HG03457 (cell line): ENCODE results near the gene DNASE1L3.
"Not testable (repeated sequence)": the region's sequence is repeated elsewhere in the genome, so short reads cannot be mapped to it uniquely, and the experiment has no call there.

Source experiments
- ATAC-seq: cut with Tn5 transposase; IDR thresholded peaks from one replicate; pipeline ENCODE4 v1.9.1; 2021; ENCODE audit warnings: moderate number of reproducible peaks; ENCODE audit not compliant: unreplicated experiment

DNASE1L3 gene, protein sequence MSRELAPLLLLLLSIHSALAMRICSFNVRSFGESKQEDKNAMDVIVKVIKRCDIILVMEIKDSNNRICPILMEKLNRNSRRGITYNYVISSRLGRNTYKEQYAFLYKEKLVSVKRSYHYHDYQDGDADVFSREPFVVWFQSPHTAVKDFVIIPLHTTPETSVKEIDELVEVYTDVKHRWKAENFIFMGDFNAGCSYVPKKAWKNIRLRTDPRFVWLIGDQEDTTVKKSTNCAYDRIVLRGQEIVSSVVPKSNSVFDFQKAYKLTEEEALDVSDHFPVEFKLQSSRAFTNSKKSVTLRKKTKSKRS

DNA sequence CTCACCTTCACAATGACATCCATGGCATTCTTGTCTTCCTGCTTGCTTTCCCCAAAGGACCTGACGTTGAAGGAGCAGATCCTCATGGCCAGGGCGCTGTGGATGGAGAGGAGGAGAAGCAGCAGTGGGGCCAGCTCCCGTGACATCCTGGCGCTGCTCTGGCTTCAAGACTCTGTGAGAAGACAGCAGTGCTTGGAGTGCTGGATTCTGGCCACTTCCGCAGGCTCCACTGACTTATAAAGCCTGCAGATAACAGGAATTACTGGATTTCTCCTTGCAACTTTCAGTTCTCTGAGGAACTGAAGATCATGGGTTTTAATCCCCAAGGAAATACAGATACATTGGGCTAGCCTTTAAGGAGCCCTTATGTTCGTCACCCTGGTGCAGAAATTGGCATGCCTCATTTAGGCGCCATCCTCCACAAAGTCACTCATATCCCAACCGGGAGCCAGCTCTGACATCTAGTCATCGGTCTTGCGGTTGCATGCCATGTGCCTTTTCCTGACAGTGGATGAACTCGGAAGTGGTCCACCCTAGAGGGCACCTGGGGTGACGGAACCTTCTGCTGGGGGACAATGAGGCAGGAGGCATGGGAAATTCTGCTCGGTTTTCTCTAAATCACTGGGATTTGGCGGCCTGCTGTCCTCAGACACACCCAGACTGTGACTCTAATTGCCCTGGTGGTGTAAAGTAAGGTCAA is at the start of gene DNASE1L3:
Gene DNASE1L3, minus strand, starts transcription at position 212 of the 700 bp plus-strand sequence. Its CDS starts 66 bp downstream, at position 146.
- ATAC-seq = no peak

DNA sequence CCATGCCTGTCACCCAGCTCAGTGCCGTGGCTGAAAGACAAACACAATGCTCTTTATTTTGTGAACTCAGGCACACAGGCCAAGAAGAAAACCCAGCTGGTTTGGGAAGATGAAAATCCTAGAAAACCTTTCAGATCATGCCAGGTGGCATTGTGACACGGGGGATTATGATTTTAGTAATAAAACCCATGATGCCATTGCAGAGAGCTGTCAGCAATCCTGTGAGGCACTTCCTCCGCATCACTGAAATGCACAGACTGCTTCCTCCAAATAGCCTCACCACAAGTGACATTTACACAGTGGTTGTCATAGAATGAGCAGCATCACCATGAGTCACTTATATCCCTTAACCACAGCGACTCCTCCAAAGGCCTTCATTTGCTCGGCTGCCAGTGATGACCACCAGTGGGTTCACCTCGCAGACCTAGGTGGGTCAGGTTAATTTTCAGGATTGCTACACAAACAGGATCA is 49.5 kb upstream of the DNASE1L3 start:
- no peak for ATAC-seq

DNA sequence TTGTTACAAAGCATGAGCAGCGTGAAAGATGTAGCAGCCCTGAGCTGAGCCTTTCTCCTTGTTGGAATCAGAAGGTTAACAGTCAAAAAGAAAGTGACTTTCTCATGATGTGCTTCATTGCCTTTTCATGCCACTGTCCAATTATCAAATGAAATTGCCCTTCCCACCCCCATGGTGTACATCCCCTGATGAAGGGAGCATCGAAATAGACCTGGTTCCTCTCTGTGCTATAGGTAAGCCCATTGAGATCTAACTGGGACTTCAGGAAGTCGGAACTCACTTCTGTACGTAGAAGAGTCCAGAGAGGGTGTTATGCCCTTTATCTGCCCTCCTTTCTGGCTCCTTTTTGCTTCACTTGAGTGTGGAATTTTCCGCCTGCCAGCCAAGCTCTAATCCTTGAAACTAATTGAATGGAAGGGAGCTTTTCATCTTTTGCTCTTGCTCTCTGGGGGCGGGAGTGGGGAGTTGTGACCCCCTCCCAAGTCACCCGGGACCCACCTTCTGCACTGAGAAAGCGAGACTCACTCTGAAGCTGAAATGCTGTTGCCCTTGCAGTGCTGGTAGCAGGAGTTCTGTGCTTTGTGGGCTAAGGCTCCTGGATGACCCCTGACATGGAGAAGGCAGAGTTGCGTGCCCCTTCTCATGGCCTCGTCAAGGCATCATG is 47.8 kb upstream of the DNASE1L3 start:
- no peak for ATAC-seq

DNA sequence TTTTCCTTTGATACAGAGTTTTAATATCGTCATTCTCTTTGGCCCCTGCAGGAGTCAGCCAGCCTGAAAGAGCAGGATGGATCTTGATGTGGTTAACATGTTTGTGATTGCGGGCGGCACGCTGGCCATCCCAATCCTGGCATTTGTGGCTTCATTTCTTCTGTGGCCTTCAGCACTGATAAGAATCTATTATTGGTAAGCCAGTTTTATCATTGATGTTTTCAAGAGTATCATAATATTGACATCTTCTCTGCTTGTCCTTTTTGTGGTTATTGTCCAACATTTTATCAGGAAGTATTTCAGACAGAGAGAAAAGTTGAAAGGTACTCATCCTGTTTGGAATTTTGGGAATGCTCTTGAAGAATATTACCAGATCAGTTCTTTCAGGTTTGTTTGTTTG is 45.7 kb upstream of the DNASE1L3 start:
- no peak for ATAC-seq

DNA sequence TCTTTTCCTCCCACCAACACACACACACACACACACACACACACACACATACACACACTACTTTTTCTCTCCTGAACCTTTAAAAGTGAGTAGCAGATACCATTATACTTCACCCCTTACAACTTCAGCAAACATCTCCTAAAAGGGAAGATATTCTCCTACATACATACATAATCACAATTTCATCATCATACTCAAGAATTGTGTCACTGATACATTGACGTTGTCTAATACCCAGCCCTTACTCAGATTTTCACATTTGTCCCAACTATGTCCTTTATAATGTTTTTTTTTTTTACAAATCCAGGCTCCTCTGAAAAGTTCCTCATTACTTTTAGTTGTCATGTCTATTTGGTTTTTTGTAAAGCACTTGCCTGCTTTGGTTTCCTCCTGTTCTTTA is 45.3 kb upstream of the DNASE1L3 start:
- ATAC-seq = no peak

DNA sequence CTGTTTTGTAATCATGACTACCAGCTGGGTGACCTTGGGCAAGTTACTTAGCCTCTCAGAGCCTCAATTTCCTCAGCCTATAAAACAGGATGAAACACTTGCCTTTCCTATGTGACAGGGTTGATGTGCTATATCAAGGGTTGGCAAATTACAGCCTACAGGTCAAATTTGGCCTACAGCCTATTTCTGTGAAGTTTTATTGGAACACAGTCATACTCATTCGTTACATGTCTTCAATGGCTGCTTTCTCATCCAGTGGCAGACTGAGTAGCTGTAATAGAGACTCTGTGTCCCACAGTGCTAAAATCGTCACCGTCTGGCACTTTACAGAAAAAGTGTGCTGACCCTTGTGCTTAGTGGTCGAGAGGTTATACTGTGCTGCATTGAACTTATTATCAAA is 43.4 kb upstream of the DNASE1L3 start:
- no peak for ATAC-seq

DNA sequence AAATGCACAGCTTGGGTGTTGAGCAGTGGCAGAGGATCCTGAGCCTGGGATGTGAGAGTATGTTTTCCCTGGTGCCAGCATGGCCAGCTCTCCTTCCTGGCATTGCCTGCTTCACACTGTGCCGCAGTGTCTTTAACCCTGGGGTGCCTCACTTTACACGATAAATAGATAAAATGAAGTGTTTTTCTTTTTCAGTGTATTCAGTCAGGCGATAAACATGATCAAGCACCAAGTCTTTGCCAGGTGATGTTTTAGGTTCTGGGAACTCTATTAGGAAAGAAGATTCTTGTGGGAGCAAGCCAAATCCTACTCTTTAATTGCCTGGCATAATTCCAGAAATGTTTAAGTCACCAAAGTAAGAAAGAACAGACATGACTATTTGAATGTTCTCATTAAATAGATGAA is 40.9 kb upstream of the DNASE1L3 start:
- no peak for ATAC-seq

DNA sequence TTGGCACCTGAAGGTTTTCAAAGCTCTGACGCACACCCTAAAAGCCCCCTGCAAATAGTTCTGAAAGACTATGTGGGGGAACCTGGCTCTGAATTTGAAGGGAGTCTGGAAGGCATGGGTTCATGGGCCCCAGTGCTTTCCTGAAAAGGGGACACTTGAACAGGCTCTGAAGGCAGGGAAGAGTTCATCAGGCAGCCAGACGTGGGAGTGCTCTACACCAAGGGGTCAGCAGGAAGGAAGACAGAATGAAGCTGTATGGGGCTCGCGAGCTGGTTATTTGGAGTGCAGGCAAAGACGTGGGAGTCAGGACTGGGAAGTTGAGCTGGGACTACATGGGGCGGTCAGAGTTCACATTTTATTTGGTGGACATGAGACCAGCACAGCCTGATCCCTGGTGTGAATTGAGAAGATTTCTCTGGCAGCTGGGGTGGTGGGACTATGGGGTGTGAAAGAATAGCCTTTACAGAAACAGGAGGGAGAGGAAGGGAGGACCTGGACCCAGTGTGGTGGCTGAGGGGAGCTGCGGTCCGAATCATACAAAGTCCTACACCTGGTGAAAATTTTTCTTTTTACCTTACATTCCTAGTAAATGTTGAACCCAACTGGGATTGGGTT is 39.4 kb upstream of the DNASE1L3 start:
- ATAC-seq = no peak

DNA sequence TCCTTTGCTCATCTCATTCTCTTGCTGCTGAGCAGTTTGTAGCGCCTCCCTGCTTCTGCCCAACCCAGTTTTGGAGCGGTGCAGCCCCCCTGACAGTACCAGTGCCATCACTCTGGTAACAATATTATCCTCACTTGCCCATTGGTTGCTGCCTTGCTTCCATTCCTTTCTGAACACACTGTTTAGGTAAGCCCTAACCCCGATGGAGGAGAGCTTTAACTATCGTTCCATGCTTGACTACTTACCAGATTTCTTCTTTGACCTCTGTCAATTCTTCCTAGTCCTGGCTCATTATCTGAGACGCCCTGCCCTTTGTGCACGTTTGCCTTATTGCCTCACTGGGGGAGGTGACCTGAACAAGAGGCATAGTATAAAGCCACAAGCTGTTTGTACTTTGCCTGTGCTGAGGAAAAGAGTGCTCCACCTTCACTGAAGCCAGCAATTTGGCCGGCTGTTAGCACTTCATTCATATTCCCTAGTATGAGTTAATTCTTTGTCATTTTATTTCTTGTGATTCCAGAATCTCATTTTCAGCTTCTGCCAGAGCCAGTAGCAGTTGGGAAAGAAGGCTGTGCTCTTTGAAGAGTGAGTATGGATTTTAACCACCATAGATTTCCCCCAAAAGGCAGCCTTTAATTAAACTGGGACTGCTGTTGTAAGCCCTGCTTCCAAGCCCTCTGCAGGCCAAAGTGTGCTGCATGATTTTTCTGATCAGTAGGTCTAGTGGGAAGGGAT is 38.8 kb upstream of the DNASE1L3 start:
- no peak for ATAC-seq

DNA sequence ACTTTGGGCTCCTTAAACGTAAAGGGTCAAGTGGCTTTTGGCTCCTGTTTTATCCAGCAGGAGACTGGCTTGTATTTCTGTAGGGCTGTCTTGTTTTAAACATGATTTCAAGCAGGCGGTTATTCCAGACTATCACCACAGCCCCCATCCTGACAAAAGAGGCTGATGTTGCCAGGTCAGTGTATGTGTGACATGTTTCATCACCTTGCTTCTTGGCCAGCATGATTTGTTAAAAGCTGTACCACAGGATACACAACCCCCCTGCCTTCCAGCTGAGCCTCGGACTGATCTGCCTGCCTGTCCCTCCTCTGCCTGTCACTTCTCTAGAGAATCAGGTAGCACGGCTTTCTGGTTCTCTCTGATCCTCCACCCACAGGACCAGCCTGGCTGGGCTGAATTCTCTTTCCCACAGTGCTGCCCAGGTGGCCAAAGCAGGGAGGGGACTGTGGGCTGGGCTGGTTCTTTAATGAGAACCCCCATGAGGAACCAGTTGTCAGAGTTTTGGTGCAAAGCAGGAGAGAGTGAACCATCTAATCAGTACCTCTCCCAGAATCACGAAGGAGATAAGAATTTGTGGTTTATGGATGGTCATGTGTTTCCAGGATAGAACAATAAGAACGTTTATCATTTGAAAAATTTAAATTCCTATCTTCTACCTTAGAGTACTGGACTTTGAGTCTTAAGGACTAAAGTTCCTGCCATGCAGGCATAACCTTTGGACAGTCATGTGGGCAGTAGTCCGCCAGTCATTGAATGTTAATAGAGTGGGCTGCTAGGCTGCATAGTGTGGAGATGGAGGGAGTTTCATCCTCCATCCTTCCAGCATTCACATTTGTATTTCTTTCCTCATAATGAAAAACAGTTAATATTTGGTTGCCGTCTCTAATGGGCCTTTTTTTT is 35.6 kb upstream of the DNASE1L3 start:
- ATAC-seq = no peak

DNA sequence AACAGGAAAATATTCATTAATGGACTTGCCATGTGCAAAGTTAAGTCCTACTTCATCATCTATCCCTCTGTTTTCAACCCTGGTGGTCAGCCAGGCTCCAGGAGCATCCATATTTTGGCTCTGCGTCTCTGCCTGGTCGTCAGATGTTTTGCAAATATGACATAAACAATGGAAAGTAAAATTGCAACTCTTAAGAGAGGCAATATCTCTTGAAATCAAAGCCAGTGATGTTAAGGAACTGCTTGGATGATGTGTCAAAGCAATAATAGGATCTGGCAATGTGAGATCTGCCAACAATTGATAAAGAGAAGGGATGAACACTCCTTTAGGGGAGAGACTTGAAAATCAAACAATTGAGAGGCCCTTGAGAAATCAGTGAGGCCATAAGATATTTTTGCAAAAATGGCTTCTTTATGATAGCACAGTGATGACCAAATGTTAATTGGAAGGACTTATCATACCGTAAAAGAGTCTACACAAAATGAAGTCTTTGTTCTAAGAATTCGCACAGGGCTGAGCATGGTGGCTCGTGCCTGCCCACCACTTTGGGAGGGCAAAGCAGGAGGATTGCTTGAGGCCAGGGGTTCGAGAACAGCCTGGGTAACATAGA is 33.3 kb upstream of the DNASE1L3 start:
- ATAC-seq = no peak

DNA sequence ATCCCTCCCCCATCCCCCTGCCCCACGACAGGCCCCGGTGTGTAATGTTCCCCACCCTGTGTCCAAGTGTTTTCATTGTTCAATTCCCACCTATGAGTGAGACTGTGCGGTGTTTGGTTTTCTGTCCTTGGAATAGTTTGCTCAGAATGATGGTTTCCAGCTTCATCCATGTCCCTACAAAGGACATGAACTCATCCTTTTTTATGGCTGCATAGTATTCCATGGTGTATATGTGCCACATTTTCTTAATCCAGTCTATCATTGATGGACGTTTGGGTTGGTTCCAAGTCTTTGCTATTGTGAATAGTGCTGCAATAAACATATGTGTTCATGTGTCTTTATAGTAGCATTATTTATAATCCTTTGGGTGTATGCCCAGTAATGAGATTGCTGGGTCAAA is 32.1 kb upstream of the DNASE1L3 start:
- not testable (repeated sequence) for ATAC-seq

DNA sequence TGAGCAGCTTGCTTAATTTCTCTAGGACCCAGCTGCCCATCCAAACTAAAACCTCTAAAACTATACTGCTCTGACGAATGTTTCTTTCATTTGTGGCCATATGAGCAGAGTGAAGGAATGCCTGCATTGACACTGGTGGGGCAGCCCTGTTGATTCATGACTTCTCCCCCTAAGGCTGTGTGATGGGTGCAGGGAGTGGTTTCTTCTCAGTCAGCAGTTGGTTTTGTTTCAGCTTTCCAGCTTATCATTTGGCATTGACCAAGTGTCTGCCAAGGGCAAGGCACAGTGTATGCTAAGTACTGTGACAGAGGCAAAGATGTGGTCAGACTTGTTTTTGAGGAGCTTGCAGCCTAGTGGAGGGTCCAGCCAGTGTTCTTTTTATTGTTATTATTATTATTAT is 31.6 kb upstream of the DNASE1L3 start:
- ATAC-seq = no peak

DNA sequence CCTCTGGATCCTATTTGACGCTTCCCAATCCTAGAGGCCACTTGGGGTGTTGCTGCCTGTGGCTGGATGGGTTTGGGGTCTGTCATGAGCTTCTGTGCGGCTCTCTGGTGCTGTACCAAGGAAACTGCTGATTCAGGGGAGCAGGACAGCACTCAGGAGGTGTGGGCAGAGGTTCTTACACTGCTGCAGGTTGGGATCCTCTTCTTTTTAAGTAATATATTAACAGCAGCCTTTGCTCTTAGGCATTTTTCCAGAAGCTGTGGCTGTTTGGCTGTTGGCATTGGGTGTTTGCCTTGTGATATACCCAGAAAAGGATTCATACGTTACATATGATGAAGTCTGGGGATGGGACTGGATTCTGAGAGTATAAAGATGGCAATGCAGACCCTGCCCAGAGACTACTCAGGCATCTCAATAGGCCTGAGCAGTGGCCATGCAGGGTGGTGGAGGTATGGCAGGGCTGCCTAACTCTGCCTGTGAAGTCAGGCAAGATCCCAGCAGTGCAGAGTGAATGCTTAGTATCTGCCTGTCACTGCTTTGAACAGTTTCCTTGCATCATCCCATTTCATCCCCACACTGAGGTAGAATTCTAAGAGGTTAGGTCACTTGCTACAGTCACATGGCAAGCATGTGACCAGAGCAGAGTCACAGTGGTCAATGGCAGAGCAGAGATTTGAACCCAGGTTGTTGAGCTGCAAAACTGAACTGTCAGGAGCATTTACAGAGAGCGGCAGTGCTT is 30.7 kb upstream of the DNASE1L3 start:
- ATAC-seq = no peak

DNA sequence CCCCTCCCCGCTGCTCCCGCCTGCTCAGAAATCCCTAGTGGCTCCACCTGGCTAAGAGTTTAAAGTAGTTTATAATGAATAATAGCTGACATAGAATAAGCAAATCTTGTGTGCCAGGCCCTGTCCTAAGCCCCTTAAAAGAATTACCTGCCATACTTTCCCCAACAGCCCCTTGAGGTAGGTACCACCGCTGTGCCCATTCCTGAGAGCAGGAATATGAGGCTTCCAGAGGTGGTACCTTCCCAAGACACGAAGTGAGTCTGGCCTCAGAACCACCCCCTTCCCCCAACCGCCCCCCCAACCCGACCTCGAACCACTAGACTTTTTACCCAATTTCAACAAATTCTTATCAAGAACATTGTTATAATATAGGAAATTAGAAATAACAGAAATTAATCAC is 28.1 kb upstream of the DNASE1L3 start:
- no peak for ATAC-seq

DNA sequence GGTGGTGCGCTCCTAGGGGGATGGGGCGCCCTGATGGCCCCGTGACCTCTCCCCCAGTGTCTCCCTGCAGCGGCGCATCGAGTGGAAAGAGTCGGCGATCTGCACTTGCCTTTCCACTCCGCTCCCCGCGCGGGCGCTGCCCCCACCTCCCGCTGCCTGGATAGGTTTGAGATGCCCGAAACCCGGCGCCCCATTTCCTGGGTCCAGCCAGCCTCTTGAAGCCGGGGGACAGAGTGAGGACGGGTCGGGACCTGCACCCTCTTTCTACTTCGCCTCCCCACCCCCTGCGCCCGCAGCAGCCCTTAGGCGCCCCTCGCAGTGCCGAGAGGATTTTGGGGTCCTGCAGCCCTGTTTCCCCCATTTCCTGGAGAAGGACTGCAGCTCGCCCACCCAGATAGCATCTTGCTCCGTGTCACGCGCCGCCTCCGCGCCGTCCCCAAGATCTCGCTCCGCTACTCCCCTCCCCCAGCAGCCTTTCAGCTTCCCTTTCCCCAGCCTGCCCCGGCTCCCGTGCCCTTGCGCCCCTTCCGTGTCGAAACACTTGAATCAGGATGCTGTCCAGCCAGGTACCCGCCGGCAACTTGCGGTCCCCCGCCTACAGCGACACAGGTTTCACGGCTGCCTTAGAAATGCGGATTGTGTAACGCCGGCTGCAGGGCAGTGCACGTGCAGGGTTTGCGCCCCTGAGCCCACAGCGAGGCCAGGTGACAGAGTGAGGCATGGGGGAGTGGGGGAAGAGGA is 27.3 kb upstream of the DNASE1L3 start:
- peak; percentile 19 for ATAC-seq

DNA sequence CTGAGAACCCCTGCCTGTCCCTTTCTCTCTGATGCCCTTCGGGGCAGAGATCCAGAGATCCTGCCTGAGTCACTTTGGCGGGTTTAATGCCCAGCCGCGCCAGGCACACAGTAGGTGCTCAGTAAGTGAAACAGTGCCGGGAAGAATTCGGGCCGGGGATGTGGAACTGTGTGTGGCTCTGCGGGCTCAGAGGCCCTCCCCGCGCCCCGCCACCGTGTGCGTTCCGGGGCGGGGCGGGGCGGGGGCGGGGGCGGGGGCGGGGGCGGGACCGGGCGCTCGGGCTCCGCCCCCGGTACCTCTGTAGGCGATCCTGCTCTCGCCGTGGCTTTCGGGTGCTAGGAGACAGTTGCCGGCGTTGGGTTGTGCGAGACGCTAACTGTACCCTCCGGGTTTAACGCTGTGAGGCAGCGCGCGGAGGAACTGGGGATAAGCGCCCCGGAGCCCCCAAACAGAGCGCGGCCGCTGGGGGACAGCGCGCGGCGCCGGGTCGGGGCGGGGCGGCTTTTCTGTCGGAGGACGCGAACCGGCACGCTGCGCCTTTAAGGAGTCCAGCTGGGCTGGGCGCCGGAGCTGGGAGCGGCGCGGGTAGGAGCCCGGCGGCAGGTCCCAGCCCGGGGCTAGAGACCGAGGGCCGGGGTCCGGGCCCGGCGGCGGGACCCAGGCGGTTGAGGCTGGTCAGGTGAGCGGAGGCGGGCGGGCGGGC is 26.6 kb upstream of the DNASE1L3 start, which contains the start of gene ABHD6:
Gene ABHD6, plus strand, starts transcription at position 555 of the 703 bp plus-strand sequence. CDS start 18,795 bp downstream, outside the sequence.
- ATAC-seq = peak; percentile 57
